Dedifferentiated amniotic fluid mesenchymal stem cell (primary cell): ENCODE measurements around the gene ATP6V0D1.

ENCODE experiments used
- DNase-seq: peaks from one replicate; pipeline ENCODE4 v3.0.0-alpha.2; 2016; ENCODE audit errors: extremely low spot score

The ATP6V0D1 gene

GRCh38 chr16:67463059-67463458, 17.9 kb downstream of the ATP6V0D1 start:
- DNase-seq: no peak

- no peak for DNase-seq
These were observed 18.7 kb downstream of the ATP6V0D1 start for GRCh38 chr16:67462279-67462655.

- no peak for DNase-seq
These were observed 19.2 kb downstream of the ATP6V0D1 start for GRCh38 chr16:67461600-67462278.

GRCh38 chr16:67460961-67461360, 20.0 kb downstream of the ATP6V0D1 start:
- DNase-seq: no peak

GRCh38 chr16:67460168-67460567, 20.8 kb downstream of the ATP6V0D1 start:
- DNase-seq: no peak

GRCh38 chr16:67459861-67460150, 21.2 kb downstream of the ATP6V0D1 start:
- DNase-seq: no peak

- no peak for DNase-seq
These were observed 21.7 kb downstream of the ATP6V0D1 start for GRCh38 chr16:67459066-67459860.

GRCh38 chr16:67458121-67458641, 22.8 kb downstream of the ATP6V0D1 start:
- no peak for DNase-seq

- no peak for DNase-seq
These were observed 23.3 kb downstream of the ATP6V0D1 start for GRCh38 chr16:67457611-67458010.

- no peak for DNase-seq
These were observed 24.4 kb downstream of the ATP6V0D1 start for GRCh38 chr16:67456391-67457081.

GRCh38 chr16:67454852-67455251, 26.1 kb downstream of the ATP6V0D1 start:
- no peak for DNase-seq

GRCh38 chr16:67454104-67454503, 26.9 kb downstream of the ATP6V0D1 start:
- DNase-seq: no peak

- no peak for DNase-seq
These were observed 29.1 kb downstream of the ATP6V0D1 start for GRCh38 chr16:67451704-67452435.

- no peak for DNase-seq
These were observed 29.8 kb downstream of the ATP6V0D1 start for GRCh38 chr16:67451061-67451703.

GRCh38 chr16:67449739-67450138, 31.2 kb downstream of the ATP6V0D1 start:
- no peak for DNase-seq

GRCh38 chr16:67449336-67449735, 31.6 kb downstream of the ATP6V0D1 start:
- no peak for DNase-seq

- DNase-seq: no peak
These were observed 32.4 kb downstream of the ATP6V0D1 start for GRCh38 chr16:67448580-67448979.

GRCh38 chr16:67447508-67448076, 33.4 kb downstream of the ATP6V0D1 start:
- DNase-seq: no peak

GRCh38 chr16:67446968-67447507, 33.9 kb downstream of the ATP6V0D1 start:
- DNase-seq: no peak

GRCh38 chr16:67445913-67446907, 34.7 kb downstream of the ATP6V0D1 start:
- DNase-seq: no peak
